ENCODE results near the gene RARG.
"Not testable (repeated sequence)": the region's sequence is repeated elsewhere in the genome, so short reads cannot be mapped to it uniquely, and the experiment has no call there.

RARG gene

DNA sequence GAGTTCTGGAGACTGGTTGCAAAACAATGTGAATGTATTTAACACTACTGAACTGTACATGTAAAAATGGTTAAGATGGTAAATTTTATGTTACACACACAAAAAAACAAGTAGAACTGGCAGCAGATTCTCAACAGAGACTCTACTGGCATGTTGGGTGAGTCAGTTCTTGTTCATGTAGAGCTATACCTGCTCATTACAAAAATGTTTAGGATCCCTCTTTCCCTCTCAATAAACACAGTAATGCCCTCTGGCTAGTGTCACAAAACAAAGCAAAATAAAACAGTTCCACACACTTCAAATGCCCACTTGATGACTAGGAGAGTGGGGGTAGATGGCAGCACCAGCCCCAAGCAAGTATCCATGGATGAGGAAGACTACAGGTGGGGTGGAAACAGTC, 65.2 kb downstream of the RARG start:
- FAIRE-seq (no peak), DNase-seq (ENCODE audit: insufficient read length, low spot score) (no peak)
- TF ChIP-seq, protein P1, sequence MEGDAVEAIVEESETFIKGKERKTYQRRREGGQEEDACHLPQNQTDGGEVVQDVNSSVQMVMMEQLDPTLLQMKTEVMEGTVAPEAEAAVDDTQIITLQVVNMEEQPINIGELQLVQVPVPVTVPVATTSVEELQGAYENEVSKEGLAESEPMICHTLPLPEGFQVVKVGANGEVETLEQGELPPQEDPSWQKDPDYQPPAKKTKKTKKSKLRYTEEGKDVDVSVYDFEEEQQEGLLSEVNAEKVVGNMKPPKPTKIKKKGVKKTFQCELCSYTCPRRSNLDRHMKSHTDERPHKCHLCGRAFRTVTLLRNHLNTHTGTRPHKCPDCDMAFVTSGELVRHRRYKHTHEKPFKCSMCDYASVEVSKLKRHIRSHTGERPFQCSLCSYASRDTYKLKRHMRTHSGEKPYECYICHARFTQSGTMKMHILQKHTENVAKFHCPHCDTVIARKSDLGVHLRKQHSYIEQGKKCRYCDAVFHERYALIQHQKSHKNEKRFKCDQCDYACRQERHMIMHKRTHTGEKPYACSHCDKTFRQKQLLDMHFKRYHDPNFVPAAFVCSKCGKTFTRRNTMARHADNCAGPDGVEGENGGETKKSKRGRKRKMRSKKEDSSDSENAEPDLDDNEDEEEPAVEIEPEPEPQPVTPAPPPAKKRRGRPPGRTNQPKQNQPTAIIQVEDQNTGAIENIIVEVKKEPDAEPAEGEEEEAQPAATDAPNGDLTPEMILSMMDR (IDR thresholded peaks at IDR 0.05; ENCODE audit: insufficient read depth, missing control alignments), result no peak

DNA sequence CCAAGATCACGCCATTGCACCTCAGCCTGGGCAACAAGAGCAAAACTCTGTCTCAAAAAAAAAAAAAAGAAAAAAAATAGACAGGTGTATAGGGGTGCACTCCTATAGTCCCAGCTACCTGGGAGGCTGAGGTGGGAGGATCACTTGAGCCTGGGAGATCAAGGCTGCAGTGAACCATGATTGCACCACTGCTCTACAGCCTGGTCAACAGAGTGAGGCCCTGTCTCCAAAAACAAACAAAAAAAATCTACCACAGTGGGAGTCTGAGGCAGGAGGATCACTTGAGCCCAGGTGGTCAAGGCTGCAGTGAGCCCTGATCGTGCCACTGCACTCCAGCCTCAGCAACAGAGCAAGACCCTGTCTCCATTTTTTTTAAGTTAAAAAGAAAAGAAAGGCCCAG, 69.0 kb downstream of the RARG start:
- DNase-seq (ENCODE audit: insufficient read length, low spot score); FAIRE-seq: not testable (repeated sequence)

DNA sequence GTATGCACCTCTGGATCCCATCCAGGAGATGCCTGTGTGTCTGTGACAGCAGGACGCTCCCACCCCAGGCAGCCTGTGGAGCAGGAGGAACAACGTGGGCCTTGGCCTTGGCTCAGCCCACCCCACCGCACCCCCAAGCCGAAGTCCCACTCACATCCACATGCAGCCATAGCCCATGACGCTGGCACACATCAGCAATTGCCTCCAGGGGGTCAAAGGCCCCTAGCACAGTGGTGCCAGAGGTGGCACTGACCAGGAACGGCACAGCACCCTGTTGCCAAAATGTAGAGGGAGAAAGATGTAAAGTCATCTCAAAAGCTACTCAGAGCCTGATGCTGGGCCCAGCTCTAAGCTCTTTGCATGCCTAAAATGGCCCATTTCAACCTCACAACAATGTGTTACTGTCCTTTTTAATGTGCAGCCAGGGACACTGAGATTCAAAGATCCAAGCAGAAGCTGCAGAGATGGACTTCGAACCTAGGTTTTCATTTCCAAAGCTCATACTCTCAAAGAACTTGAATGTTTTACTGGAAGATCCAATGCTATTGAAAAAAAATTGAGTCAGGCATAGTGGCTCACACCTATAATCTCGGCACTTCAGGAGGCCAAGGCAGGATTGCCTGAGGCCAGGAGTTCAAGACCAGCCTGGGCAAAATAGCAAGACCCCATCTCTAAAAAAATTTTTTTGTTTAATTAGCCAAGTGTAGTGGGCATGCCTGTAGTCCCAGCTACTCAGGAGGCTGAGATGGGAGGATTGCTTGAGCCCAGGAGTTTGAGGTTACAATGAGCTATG, 70.7 kb downstream of the RARG start:
- no peak for DNase-seq (ENCODE audit: insufficient read length, low spot score)
- TF ChIP-seq, protein P1 (IDR thresholded peaks at IDR 0.05; ENCODE audit: insufficient read depth, missing control alignments), result no peak
- FAIRE-seq, result no peak

DNA sequence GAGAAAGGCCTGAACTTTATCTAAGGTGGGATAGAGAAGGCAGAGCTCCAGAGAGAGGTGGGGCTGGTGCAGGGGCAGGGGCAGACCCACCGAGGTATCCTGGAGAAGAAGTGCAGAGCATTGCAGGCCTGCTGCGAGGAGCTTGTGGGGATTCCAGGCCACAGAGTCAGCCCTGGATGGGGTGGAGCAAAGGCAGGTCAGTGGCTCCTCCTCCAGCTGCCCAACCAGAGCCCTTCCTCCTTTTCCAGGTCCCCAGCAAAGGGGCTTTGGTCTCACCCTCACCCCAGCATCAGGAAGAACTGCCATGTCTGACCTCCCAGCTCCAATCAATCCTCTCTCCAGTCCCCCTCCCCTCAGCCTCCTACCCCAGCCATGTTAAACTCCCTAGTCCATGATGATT, 71.3 kb downstream of the RARG start:
- FAIRE-seq (no peak), DNase-seq (ENCODE audit: insufficient read length, low spot score) (no peak)
- TF ChIP-seq, protein P1 (IDR thresholded peaks at IDR 0.05; ENCODE audit: insufficient read depth, missing control alignments), result no peak

All from D721Med (cell line).